Endothelial cell of umbilical vein (primary cell): ENCODE results near the gene TTC34.

Source experiments
- EZH2 ChIP-seq: IDR thresholded peaks from 2 replicates; pipeline ENCODE4 v1.6.1; 2012; ENCODE audit warnings: borderline replicate concordance, low read depth, mild to moderate bottlenecking, moderate library complexity, low read length, inconsistent platforms; ENCODE audit not compliant: severe bottlenecking
- POLR2A ChIP-seq: IDR thresholded peaks from 2 replicates; pipeline ENCODE4 v1.6.1; 2012; ENCODE audit warnings: low read depth, mild to moderate bottlenecking, control low read depth, low read length
- POLR2AphosphoS5 ChIP-seq: IDR thresholded peaks from 2 replicates; pipeline ENCODE4 v1.6.1; 2012; ENCODE audit warnings: low read depth, mild to moderate bottlenecking, control low read depth, low read length, moderate library complexity; ENCODE audit not compliant: insufficient read depth
- TF ChIP-seq, protein P1 (sequence below), 2 donors: IDR thresholded peaks; 1 replicate in 1 of 2; 2 replicates in 1 of 2; pipeline ENCODE4 v1.5.1; 2011; ENCODE audit warnings: low read length in 2 of 2, mild to moderate bottlenecking in 2 of 2, moderate library complexity in 2 of 2, control low read depth in 1 of 2, inconsistent platforms in 1 of 2, low read depth in 1 of 2; ENCODE audit not compliant: insufficient read depth in 1 of 2; ENCODE audit errors: extremely low read depth in 1 of 2
- TF ChIP-seq, protein P2 (sequence below): IDR thresholded peaks from 2 replicates; pipeline ENCODE4 v1.6.1; 2011; ENCODE audit not compliant: insufficient read depth, insufficient read length

DNA sequence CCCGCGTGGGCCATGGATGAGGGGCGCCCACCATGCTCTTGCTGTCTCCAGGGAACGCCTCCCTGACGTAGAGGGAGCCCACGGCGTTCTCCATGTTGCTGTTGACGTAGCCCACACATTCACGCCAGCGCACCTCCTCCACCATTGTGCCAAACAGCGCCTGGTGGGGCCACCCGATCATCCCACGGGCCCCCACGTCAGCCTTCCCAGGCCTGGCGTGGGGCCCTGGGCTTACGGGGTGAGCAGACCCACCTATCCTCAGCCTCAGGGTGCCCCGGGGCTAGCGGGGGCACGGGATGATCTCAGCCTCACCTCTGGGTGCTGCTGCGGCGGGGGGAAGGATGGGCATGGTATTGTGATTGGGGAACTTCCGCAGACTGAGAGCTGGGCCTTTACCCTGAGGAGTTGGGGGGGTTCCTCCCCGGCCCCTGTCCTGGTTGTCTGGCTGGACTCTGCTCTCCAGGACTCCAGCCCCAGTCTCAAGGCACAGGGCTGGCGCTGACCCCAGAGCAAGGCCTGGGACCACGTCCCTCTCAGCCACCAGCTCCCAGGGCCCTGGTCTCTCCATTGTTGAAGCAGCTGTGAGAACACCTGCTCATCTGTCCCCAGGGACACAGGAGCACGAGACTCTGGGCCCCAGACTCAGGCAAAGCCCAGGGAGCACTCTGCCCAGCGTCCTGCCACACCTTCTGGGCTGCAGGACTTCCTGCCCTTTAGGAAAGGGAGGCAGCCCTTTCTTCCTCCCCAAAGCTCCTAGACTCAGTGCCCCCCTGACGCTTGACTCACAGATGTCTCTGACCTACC, 204.8 kb downstream of the TTC34 start:
- TF ChIP-seq, protein P1, sequence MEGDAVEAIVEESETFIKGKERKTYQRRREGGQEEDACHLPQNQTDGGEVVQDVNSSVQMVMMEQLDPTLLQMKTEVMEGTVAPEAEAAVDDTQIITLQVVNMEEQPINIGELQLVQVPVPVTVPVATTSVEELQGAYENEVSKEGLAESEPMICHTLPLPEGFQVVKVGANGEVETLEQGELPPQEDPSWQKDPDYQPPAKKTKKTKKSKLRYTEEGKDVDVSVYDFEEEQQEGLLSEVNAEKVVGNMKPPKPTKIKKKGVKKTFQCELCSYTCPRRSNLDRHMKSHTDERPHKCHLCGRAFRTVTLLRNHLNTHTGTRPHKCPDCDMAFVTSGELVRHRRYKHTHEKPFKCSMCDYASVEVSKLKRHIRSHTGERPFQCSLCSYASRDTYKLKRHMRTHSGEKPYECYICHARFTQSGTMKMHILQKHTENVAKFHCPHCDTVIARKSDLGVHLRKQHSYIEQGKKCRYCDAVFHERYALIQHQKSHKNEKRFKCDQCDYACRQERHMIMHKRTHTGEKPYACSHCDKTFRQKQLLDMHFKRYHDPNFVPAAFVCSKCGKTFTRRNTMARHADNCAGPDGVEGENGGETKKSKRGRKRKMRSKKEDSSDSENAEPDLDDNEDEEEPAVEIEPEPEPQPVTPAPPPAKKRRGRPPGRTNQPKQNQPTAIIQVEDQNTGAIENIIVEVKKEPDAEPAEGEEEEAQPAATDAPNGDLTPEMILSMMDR (IDR thresholded peaks at IDR 0.05; ENCODE audit: extremely low read depth in 1 of 2, insufficient read depth in 1 of 2, low read depth in 1 of 2, low read length in 2 of 2) = no peak
- no peak for TF ChIP-seq EZH2
- no peak for TF ChIP-seq POLR2A
- TF ChIP-seq, protein P2, sequence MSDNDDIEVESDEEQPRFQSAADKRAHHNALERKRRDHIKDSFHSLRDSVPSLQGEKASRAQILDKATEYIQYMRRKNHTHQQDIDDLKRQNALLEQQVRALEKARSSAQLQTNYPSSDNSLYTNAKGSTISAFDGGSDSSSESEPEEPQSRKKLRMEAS = no peak
- TF ChIP-seq POLR2AphosphoS5 = no peak
